Hematopoietic multipotent progenitor cell treated with erythropoietin and hydrocortisone succinate and interleukin-3 and kit ligand, for 4 days (in vitro differentiated cells): ENCODE measurements around the gene PAQR9.
"Not testable (repeated sequence)": the region's sequence is repeated elsewhere in the genome, so short reads cannot be mapped to it uniquely, and the experiment has no call there.

ENCODE experiments used
- DNase-seq: peaks from one replicate; pipeline ENCODE4 v3.0.0-alpha.2; 2015

Gene PAQR9, protein sequence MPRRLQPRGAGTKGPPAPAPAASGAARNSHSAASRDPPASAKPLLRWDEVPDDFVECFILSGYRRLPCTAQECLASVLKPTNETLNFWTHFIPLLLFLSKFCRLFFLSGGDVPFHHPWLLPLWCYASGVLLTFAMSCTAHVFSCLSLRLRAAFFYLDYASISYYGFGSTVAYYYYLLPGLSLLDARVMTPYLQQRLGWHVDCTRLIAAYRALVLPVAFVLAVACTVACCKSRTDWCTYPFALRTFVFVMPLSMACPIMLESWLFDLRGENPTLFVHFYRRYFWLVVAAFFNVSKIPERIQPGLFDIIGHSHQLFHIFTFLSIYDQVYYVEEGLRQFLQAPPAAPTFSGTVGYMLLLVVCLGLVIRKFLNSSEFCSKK

DNA sequence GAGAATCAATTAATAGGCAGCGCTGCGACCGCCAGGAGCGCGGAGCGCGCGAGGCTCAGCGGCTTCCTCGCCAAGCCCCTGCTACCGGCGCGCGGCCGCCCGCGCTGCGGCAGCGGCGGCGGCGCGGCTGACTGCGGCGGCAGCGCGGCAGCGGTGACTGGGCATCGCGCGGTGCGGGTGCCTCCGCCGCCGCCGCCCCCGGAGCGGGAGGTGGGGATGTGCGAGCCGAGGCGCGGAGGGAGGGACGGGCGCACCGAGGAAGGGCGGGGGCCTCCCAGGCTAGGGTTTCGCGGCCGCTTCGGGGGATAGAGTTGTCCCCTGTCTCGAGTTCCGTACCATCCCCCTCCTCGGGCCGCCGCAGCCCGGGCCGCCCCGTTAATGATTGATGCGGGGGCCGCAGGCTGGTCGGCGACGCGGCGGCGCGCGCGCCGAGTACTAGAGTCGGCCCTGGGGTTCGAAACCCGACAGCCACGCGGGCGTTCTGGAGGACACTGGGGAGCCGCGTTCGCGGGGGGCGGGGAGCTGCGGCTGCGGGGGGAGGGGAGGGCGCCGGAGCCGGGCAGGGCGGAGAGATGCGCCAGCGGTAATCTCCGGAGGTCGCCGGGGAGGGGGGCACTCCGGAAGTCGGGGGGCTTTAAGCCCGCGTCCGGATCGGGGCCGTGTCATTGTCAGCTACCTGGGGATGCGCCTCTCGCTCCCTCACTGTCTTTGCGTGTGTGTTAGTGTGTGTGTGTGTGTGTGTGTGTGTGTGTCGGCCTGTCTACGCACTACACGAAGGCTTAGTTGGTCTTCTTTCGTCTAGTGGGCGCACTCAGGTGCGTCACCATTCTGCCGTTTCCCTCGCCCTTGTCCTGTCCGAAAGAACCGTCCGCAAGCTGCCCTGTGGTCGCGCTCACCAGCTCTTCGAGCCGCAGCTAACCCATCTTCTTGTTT, at the start of gene PAQR9:
TSS of gene PAQR9 (minus strand) at position 159 of the 933 bp plus-strand sequence. CDS start 338 bp downstream, outside the sequence.
- DNase-seq = peak; percentile 42

DNA sequence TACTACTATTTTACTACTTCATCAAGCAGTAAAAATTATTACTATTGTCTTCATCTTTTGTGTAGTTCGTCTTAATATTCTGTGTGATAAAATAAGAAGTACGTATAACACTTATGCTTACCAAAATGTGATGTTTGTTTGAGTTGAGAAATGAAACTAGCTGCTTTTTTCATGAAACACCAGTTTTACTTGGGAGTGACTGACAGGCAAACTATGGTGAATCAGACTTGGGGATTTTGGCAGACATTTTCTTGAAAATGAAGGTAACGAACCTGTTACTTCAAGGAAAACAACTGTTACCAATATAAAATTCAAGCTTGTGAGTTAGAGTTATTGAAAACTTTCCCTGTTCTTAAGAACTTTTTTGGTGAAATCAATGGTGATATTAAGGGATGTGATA, 48.2 kb upstream of the PAQR9 start:
- DNase-seq = no peak

- DNase-seq = no peak
Observed at GRCh38 chr3:143010024-143010423, 46.5 kb upstream of the PAQR9 start.

- DNase-seq = no peak
Observed at GRCh38 chr3:143004823-143005222, 41.3 kb upstream of the PAQR9 start.

DNA sequence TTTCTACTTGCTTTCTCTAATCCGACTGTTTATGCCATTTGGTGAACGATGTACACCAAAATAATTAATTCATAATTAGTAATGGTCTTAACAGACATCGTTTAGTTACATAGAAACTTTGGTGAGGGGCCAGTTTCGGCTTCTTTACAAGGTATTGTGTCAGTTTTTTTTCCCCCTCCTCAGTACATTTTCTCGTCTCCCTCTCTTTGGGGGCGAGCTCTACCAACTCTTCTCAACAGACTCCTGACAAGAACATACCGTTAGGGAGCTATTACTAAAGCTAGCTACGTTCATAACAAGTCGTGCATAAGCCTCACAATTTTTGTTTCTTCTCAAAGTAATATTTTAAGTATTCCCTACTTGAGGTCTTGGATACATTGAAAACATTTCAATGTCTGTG, 39.3 kb upstream of the PAQR9 start:
- DNase-seq = peak; percentile 32

- DNase-seq = peak; percentile 71
Observed at GRCh38 chr3:143002083-143002712, 38.7 kb upstream of the PAQR9 start.

GRCh38 chr3:143001369-143002082, 38.1 kb upstream of the PAQR9 start, which contains the start of gene U2SURP:
Gene U2SURP, plus strand, starts transcription at chr3:143001570. Its CDS starts 59 bp downstream, at chr3:143001629.
- DNase-seq = peak; percentile 99

- no peak for DNase-seq
Observed at GRCh38 chr3:143001034-143001368, 37.5 kb upstream of the PAQR9 start.

DNA sequence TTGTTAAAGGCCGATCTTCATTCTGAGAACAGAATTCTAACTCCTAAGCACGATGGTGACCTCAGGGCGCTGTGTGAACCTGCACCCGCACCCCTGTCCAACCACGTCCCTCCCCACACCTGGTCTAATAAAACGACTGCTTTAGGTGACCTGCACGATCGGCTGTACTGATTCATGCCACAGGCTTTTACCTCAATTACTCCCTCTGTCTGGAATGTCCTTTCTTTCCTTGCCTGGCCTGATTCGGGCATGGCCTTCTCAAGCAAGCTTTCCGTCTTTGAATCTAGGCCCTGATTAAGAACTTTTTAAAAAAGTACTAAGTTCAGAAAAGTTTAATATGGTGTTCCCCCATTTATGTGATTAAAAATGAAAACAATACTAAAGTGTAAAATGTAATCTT, 37.1 kb upstream of the PAQR9 start:
- no peak for DNase-seq

DNA sequence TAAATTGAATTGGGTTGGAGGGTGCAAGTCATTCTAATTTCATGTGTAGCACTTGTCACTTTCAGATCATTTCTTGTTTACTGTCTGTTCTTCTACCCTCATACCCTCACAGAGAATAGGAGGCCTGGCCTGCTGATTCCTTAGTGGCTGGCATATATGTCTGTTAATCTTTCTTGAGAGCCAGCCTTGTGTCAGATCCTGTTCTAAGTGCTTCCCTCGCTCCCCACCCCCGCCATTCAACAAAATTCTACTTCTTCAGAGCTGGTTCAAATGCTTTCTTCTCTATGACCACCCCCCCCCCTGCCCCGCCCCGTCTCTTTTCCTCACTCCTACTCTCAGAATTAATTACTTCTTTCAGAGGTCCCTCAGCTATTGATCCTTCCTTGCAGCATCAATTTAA, 36.4 kb upstream of the PAQR9 start:
- DNase-seq = peak; percentile 43

- DNase-seq = no peak
Observed at GRCh38 chr3:142998439-142998838, 35.0 kb upstream of the PAQR9 start.

GRCh38 chr3:142997330-142997729, 33.9 kb upstream of the PAQR9 start:
- no peak for DNase-seq

DNA sequence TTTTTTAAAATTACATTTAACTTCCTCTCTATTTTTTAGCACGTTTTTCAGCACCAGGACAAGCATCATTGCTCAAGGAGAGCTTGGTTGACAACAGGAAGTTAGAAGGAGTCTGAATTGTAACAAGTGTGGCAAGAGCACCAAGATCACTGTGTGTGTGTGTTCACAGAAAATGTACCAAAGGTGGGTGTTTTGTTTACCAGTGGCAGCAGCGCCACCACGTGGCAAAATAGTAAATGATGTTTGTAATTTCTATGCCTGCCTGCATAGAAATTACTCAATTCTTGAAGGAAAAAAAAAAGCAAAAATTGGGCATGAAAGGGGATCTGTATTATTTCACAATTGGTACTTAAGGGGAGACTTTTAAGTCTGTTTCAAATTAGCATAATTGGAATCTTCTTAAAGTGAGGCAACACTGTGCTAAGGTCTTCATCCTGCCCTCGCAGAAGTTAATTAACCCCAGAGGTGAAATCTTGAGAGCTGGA, 30.5 kb upstream of the PAQR9 start:
- peak; percentile 88 for DNase-seq

DNA sequence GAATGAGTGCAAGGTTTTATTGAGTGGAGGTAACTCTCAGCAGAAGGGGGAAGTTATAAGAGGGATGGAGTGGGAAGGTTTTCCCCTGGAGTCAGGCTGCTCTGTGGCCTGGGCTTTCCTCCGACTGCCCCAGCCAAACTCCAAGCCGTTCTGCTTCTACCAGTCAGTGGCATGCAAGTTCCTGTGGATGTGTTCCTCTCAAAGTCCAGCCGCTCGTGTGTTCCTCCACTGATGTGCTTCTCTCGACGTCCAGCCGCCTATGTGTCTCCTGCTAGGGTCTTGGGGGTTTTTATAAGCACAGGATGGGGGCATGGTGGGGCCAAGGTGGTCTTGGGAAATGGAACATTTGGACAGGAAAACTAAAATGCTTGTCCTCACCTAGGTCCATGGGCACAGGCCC, 28.8 kb upstream of the PAQR9 start:
- no peak for DNase-seq

DNA sequence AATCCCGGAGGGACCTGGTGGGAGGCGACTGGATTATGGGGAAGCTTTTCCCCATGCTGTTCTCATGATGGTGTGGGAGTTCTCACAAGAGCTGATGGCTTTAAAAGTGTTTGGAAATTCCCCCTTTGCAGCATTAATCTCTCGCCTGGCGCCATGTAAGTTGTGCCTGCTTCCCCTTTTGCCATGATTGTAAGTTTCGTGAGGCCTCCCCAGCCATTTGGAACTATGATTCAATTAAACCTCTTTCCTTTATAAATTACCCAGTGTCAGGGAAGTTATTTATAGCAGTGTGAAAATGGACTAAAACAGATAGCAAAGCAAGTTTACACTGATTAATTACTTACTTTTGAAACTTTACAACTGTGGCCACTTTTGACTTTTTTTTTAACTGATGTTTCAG, 27.2 kb upstream of the PAQR9 start:
- DNase-seq = no peak

DNA sequence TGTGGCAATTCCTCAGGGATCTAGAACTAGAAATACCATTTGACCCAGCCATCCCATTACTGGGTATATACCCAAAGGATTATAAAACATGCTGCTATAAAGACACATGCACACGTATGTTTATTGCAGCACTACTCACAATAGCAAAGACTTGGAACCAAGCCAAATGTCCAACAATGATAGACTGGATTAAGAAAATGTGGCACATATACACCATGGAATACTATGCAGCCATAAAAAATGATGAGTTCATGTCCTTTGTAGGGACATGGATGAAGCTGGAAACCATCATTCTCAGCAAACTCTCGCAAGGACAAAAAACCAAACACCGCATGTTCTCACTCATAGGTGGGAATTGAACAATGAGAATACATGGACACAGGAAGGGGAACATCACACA, 25.4 kb upstream of the PAQR9 start:
- not testable (repeated sequence) for DNase-seq

GRCh38 chr3:142988221-142988620, 24.7 kb upstream of the PAQR9 start:
- not testable (repeated sequence) for DNase-seq

GRCh38 chr3:142987707-142988106, 24.2 kb upstream of the PAQR9 start:
- no peak for DNase-seq

GRCh38 chr3:142987080-142987700, 23.7 kb upstream of the PAQR9 start:
- DNase-seq = peak; percentile 82

- no peak for DNase-seq
Observed at GRCh38 chr3:142984255-142984654, 20.8 kb upstream of the PAQR9 start.

DNA sequence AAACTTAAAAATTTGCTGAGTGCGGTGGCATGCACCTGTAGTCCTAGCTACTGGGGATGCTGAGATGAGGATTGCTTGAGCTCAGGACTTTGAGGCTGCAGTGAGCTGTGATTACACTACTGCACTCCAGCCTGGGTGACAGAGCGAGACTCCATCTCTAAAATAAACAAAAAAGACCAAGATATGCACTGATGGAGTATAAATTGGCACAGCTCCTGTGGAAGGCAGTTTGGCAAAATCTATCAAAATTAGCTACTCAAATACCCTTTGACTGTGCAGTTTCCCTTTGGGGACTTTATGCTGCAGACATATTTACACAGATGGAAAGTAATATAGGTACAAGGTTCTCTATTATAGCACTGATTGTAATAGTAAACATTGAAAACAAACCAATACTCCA, 19.8 kb upstream of the PAQR9 start:
- no peak for DNase-seq
